Mesothelial cell of epicardium (in vitro differentiated cells): ENCODE data around the gene ULK4. TPM values are rescaled to one million over a fixed set of nuclear protein-coding genes. Genes with fewer than 3 reads are reported as not detected.

Source experiments
- DNase-seq, 2 experiments: peaks; one replicate each; pipeline ENCODE4 v3.0.0; 2021; ENCODE audit warnings: low spot score in 2 of 2; ENCODE audit not compliant: unreplicated experiment in 2 of 2
- H3K27ac Mint-ChIP-seq: 2 replicates; pipeline ENCODE4 v1.8.0; 2021; ENCODE audit warnings: mixed read lengths
- H3K27me3 Mint-ChIP-seq: 2 replicates; pipeline ENCODE4 v1.8.0; 2021; ENCODE audit warnings: low read depth, mixed read lengths
- H3K36me3 Mint-ChIP-seq: 2 replicates; pipeline ENCODE4 v1.8.0; 2021; ENCODE audit warnings: mixed read lengths
- H3K4me1 Mint-ChIP-seq: 2 replicates; pipeline ENCODE4 v1.8.0; 2021; ENCODE audit warnings: mixed read lengths
- H3K4me3 Mint-ChIP-seq: 2 replicates; pipeline ENCODE4 v1.8.0; 2021; ENCODE audit warnings: mild to moderate bottlenecking, moderate library complexity, mixed read lengths
- H3K9me3 Mint-ChIP-seq: 2 replicates; pipeline ENCODE4 v1.8.0; 2021; ENCODE audit warnings: mixed read lengths
- CTCF ChIP-seq: fragments of 200-600 bp; sonication (generic); IDR thresholded peaks from one replicate; pipeline ENCODE4 v1.5.0; 2021; ENCODE audit warnings: antibody characterized with exemption; ENCODE audit not compliant: unreplicated experiment
- total RNA-seq: library from RNA; stranded (reverse); gene quantifications from 3 replicates; pipeline ENCODE4 v1.2.1, GENCODE V29; 2021

ULK4 gene
- total RNA-seq, 1 donor from 2014 or later: 10.7 TPM

- no peak for DNase-seq
- Mint-ChIP-seq H3K27ac (no peak overlapping the region), H3K9me3 (peaks cover 6% of the 10 kb centered on the region), H3K36me3 (no peaks in the 10 kb centered on the region), H3K4me1 (no peaks in the 10 kb centered on the region), H3K4me3 (no peak overlapping the region), H3K27me3 (no peaks in the 10 kb centered on the region)
- no peak for TF ChIP-seq CTCF
Observed at GRCh38 chr3:41485484-41485883, 476.4 kb downstream of the ULK4 start.

GRCh38 chr3:41482134-41482533 lies 479.8 kb downstream of the ULK4 start:
- no peak overlapping the region for H3K27ac Mint-ChIP-seq
- TF ChIP-seq CTCF: no peak

GRCh38 chr3:41478278-41478677 lies 483.6 kb downstream of the ULK4 start:
- no peak for DNase-seq
- Mint-ChIP-seq H3K4me1 (no peaks in the 10 kb centered on the region), H3K27ac (no peak overlapping the region), H3K27me3 (no peaks in the 10 kb centered on the region), H3K4me3 (no peak overlapping the region), H3K36me3 (peaks cover 8% of the 10 kb centered on the region), H3K9me3 (peaks cover 19% of the 10 kb centered on the region)
- TF ChIP-seq CTCF: no peak

More at GRCh38 chr3:41482134-41482533, 479.8 kb downstream of the ULK4 start:
- H3K36me3 Mint-ChIP-seq: no peaks in the 10 kb centered on the region
- H3K4me3 Mint-ChIP-seq: no peak overlapping the region
- H3K4me1 Mint-ChIP-seq: no peaks in the 10 kb centered on the region
- H3K9me3 Mint-ChIP-seq: peaks cover 10% of the 10 kb centered on the region
- no peak for DNase-seq
- no peaks in the 10 kb centered on the region for H3K27me3 Mint-ChIP-seq

- Mint-ChIP-seq H3K36me3 (peaks cover 13% of the 10 kb centered on the region), H3K4me3 (no peak overlapping the region), H3K27ac (no peak overlapping the region), H3K27me3 (no peaks in the 10 kb centered on the region), H3K9me3 (peaks cover 24% of the 10 kb centered on the region), H3K4me1 (no peaks in the 10 kb centered on the region)
- TF ChIP-seq CTCF: no peak
- no peak for DNase-seq
Observed at GRCh38 chr3:41477399-41478014, 484.4 kb downstream of the ULK4 start.

- no peak for TF ChIP-seq CTCF
- Mint-ChIP-seq H3K36me3 (peaks cover 24% of the 10 kb centered on the region), H3K27ac (no peak overlapping the region), H3K27me3 (no peaks in the 10 kb centered on the region), H3K9me3 (peaks cover 46% of the 10 kb centered on the region), H3K4me3 (no peak overlapping the region), H3K4me1 (peaks cover 13% of the 10 kb centered on the region)
- DNase-seq: no peak
Observed at GRCh38 chr3:41469083-41469482, 492.8 kb downstream of the ULK4 start.

GRCh38 chr3:41467481-41467880 lies 494.4 kb downstream of the ULK4 start:
- TF ChIP-seq CTCF: no peak
- Mint-ChIP-seq H3K4me1 (peaks cover 13% of the 10 kb centered on the region), H3K27me3 (no peaks in the 10 kb centered on the region), H3K9me3 (peaks cover 36% of the 10 kb centered on the region), H3K4me3 (no peak overlapping the region), H3K27ac (no peak overlapping the region), H3K36me3 (peaks cover 15% of the 10 kb centered on the region)
- DNase-seq: no peak
